IMR-90 (cell line): ENCODE results near the gene HCFC1. TPM values are rescaled to one million over a fixed set of nuclear protein-coding genes. Genes with fewer than 3 reads are reported as not detected.

Experiments
- ATAC-seq: fragments of 200-7000 bp; cut with Tn5 transposase; 2 replicates; pipeline ENCODE4 v1.9.1; 2020; ENCODE audit warnings: low read depth, mild to moderate bottlenecking, moderate library complexity
- BruUV-seq: library from RNA; stranded (reverse); fragments of 400-500 nt; replicated peaks from 2 replicates; lab custom pipeline; 2021; lab: Mats Ljungman, UMichigan
- CTCF ChIA-PET: fragments of 300-600 bp; formaldehyde crosslinking; extraction: SDS; loops from one replicate; lab custom pipeline; 2021; ENCODE audit warnings: antibody characterized with exemption; lab: Yijun Ruan, JAX
- POLR2A ChIA-PET: fragments of 300-600 bp; sonication (Branson Sonifier 250); formaldehyde crosslinking; loops from one replicate; lab custom pipeline; 2022; ENCODE audit warnings: antibody characterized with exemption; ENCODE audit not compliant: unreplicated experiment; lab: Charles Lee
- DNase-seq: peaks from one replicate; pipeline ENCODE4 v3.0.0; 2013
- H2AFZ ChIP-seq: replicated peaks from 2 replicates; pipeline ENCODE3; 2013; ENCODE audit warnings: low read length, mild to moderate bottlenecking; ENCODE audit not compliant: poor library complexity
- H2AK5ac ChIP-seq: 2 replicates; pipeline ENCODE4 v1.6.1; 2013; ENCODE audit warnings: low read depth, low read length, inconsistent platforms
- H2AK9ac ChIP-seq: replicated peaks from 2 replicates; pipeline ENCODE3; 2013; ENCODE audit warnings: mild to moderate bottlenecking, low read depth, low read length, moderate library complexity; ENCODE audit not compliant: poor library complexity
- H2BK120ac ChIP-seq: 2 replicates; pipeline ENCODE4 v1.6.1; 2013; ENCODE audit warnings: low read depth, low read length, inconsistent platforms
- H2BK15ac ChIP-seq: 3 replicates; pipeline ENCODE4 v1.6.1; 2013; ENCODE audit warnings: low read depth, low read length, inconsistent platforms
- H2BK20ac ChIP-seq: 2 replicates; pipeline ENCODE4 v1.6.1; 2013; ENCODE audit warnings: low read depth, mild to moderate bottlenecking, inconsistent platforms, low read length, moderate library complexity
- H2BK5ac ChIP-seq: 2 replicates; pipeline ENCODE4 v1.6.1; 2013; ENCODE audit warnings: mild to moderate bottlenecking, low read depth, low read length, inconsistent platforms; ENCODE audit not compliant: poor library complexity, severe bottlenecking
- H3K14ac ChIP-seq: replicated peaks from 2 replicates; pipeline ENCODE4 v1.6.1; 2013; ENCODE audit warnings: low read depth, low read length, inconsistent platforms
- H3K18ac ChIP-seq: 2 replicates; pipeline ENCODE4 v1.6.1; 2013; ENCODE audit warnings: low read depth, low read length, control low read depth
- H3K23ac ChIP-seq: 2 replicates; pipeline ENCODE4 v1.6.1; 2013; ENCODE audit warnings: low read depth, low read length, inconsistent platforms
- H3K27ac ChIP-seq: 2 replicates; pipeline ENCODE4 v1.5.1; 2013; ENCODE audit warnings: mild to moderate bottlenecking, control low read depth, low read length; ENCODE audit not compliant: insufficient read depth
- H3K27me3 ChIP-seq: 2 replicates; pipeline ENCODE4 v1.6.1; 2013; ENCODE audit warnings: low read length; ENCODE audit not compliant: control insufficient read depth, insufficient read depth
- H3K36me3 ChIP-seq: 2 replicates; pipeline ENCODE4 v1.6.1; 2013; ENCODE audit warnings: low read length, mixed read lengths; ENCODE audit not compliant: control insufficient read depth, insufficient read depth
- H3K4ac ChIP-seq: 2 replicates; pipeline ENCODE4 v1.6.1; 2013; ENCODE audit warnings: low read depth, low read length, inconsistent platforms
- H3K4me1 ChIP-seq: 2 replicates; pipeline ENCODE4 v1.6.1; 2013; ENCODE audit warnings: low read length, mixed read lengths; ENCODE audit not compliant: control insufficient read depth, insufficient read depth
- H3K4me2 ChIP-seq: 2 replicates; pipeline ENCODE4 v1.6.1; 2013; ENCODE audit warnings: low read depth, mild to moderate bottlenecking, control low read depth, low read length, moderate library complexity
- H3K4me3 ChIP-seq: 2 replicates; pipeline ENCODE4 v1.5.1; 2013; ENCODE audit warnings: low read depth, mild to moderate bottlenecking, control low read depth, low read length, moderate library complexity; ENCODE audit not compliant: insufficient read depth
- H3K56ac ChIP-seq: 2 replicates; pipeline ENCODE4 v1.6.1; 2013; ENCODE audit warnings: low read length, inconsistent platforms; ENCODE audit not compliant: insufficient read depth; ENCODE audit errors: extremely low read depth
- H3K79me1 ChIP-seq, 2 experiments: 2 replicates each; pipeline ENCODE4 v1.6.1; 2013; ENCODE audit warnings: low read length in 2 of 2, inconsistent platforms in 1 of 2, low read depth in 1 of 2
- H3K9ac ChIP-seq: 2 replicates; pipeline ENCODE4 v1.6.1; 2013; ENCODE audit warnings: low read depth, low read length, control low read depth
- H3K9me1 ChIP-seq: 2 replicates; pipeline ENCODE4 v1.6.1; 2013; ENCODE audit warnings: low read length, inconsistent platforms; ENCODE audit not compliant: insufficient read depth
- H3K9me3 ChIP-seq: 2 replicates; pipeline ENCODE4 v1.6.1; 2013; ENCODE audit warnings: low read length; ENCODE audit not compliant: control insufficient read depth, insufficient read depth
- H4K20me1 ChIP-seq: 2 replicates; pipeline ENCODE4 v1.6.1; 2013; ENCODE audit warnings: low read length, inconsistent platforms; ENCODE audit not compliant: insufficient read depth
- H4K5ac ChIP-seq: 2 replicates; pipeline ENCODE4 v1.6.1; 2013; ENCODE audit warnings: mild to moderate bottlenecking, low read depth, low read length, control low read depth
- H4K8ac ChIP-seq, 2 experiments: 2 replicates each; pipeline ENCODE4 v1.6.1; 2013; ENCODE audit warnings: low read depth in 2 of 2, low read length in 2 of 2, control low read depth in 1 of 2, inconsistent platforms in 1 of 2
- H4K91ac ChIP-seq: 2 replicates; pipeline ENCODE4 v1.6.1; 2013; ENCODE audit warnings: low read depth, low read length, inconsistent platforms; ENCODE audit not compliant: insufficient read depth
- BHLHE40 ChIP-seq: fragments of 150-350 bp; IDR thresholded peaks from 2 replicates; pipeline ENCODE4 v1.6.1; 2016; ENCODE audit warnings: mild to moderate bottlenecking, low read depth, low read length
- CEBPB ChIP-seq: IDR thresholded peaks from 2 replicates; pipeline ENCODE4 v1.6.1; 2012; ENCODE audit warnings: low read depth, low read length, improper control_type of control experiment
- CTCF ChIP-seq: conservative IDR thresholded peaks from 2 replicates; pipeline ENCODE4 v1.5.1; 2012; ENCODE audit warnings: mild to moderate bottlenecking, low read depth, low read length, improper control_type of control experiment
- ELK1 ChIP-seq: fragments of 150-350 bp; IDR thresholded peaks from 2 replicates; pipeline ENCODE4 v1.6.1; 2016; ENCODE audit warnings: low read depth, mild to moderate bottlenecking, low read length, moderate library complexity, borderline replicate concordance
- FOS ChIP-seq: fragments of 150-350 bp; IDR thresholded peaks from 2 replicates; pipeline ENCODE4 v1.6.1; 2016; ENCODE audit warnings: low read depth, low read length
- MAFK ChIP-seq: IDR thresholded peaks from 2 replicates; pipeline ENCODE4 v1.6.1; 2012; ENCODE audit warnings: low read depth, low read length, improper control_type of control experiment
- MAZ ChIP-seq: IDR thresholded peaks from 2 replicates; pipeline ENCODE4 v1.6.1; 2012; ENCODE audit warnings: low read depth, mild to moderate bottlenecking, low read length, improper control_type of control experiment, moderate library complexity, borderline replicate concordance
- MXI1 ChIP-seq: IDR thresholded peaks from 2 replicates; pipeline ENCODE4 v1.6.1; 2012; ENCODE audit warnings: low read depth, mild to moderate bottlenecking, low read length, moderate library complexity, borderline replicate concordance
- NFE2L2 ChIP-seq: fragments of 150-350 bp; IDR thresholded peaks from 2 replicates; pipeline ENCODE4 v1.6.1; 2016; ENCODE audit warnings: low read depth, mild to moderate bottlenecking, low read length
- POLR2A ChIP-seq: IDR thresholded peaks from 2 replicates; pipeline ENCODE4 v1.6.1; 2012; ENCODE audit warnings: mild to moderate bottlenecking, low read depth, low read length
- RAD21 ChIP-seq: IDR thresholded peaks from 2 replicates; pipeline ENCODE4 v1.6.1; 2012; ENCODE audit warnings: low read length, improper control_type of control experiment
- RCOR1 ChIP-seq: IDR thresholded peaks from 2 replicates; pipeline ENCODE4 v1.6.1; 2012; ENCODE audit warnings: mild to moderate bottlenecking, low read length, improper control_type of control experiment; ENCODE audit not compliant: insufficient replicate concordance
- USF2 ChIP-seq: fragments of 150-350 bp; IDR thresholded peaks from 2 replicates; pipeline ENCODE4 v1.6.1; 2017; ENCODE audit warnings: mild to moderate bottlenecking, antibody characterized with exemption, low read length, low read depth
- WGBS, 2 experiments: methylation state at CpG; one replicate each; pipeline versions ENCODE4 v1.1.5 to v1.1.7; 2013; ENCODE audit warnings: missing lambda C conversion rate in 2 of 2; ENCODE audit not compliant: insufficient read length in 1 of 2; ENCODE audit errors: extremely low coverage in 2 of 2; 5-methylcytosine and 5-hydroxymethylcytosine counted together
- dilution Hi-C: fragments of 300-500 bp; cut with HindIII; formaldehyde crosslinking; loops from one replicate; pipeline ENCODE4 v1.14.3; 2018; ENCODE audit warnings: low sequenced_read_pairs; ENCODE audit not compliant: unreplicated experiment
- in situ Hi-C: fragments of 300-500 bp; cut with MboI; formaldehyde crosslinking; loops from 3 replicates; pipeline ENCODE4 v1.14.3; 2019; ENCODE audit warnings: low sequenced_read_pairs, inconsistent platforms, mixed read lengths
- intact Hi-C: fragments of 100-400 bp; cut with micrococcal nuclease; formaldehyde crosslinking; loops from 2 replicates; pipeline ENCODE4 v1.10.0; 2022
- polyA plus RNA-seq, 3 experiments: library from polyadenylated mRNA; depleted of rRNA; stranded (reverse); fragments of >200 nt; gene quantifications; 2 replicates each; pipeline ENCODE4 v1.2.3, GENCODE V29; 2012; ENCODE audit warnings: low replicate concordance in 1 of 3
- total RNA-seq: library from RNA; depleted of rRNA; stranded (reverse); fragments of >200 nt; gene quantifications from 2 replicates; pipeline ENCODE4 v1.2.3, GENCODE V29; 2012

HCFC1 gene
- total and polyA plus RNA-seq, 2 of the 4 experiments (the other 2 are of a cell fraction), result 3.2 to 17.6 TPM

- Histone ChIP-seq H4K20me1 (peaks cover 33% of the 10 kb centered on the region), H3K4me3 (peak within 1 kb of the TSS; percentile 96), H3K14ac (peak within 1 kb of the TSS; percentile 100), H3K9me3 (no peaks in the 10 kb centered on the region), H4K5ac (peak within 1 kb of the TSS; percentile 96), H3K79me1 (peaks cover 14 to 27% of the 10 kb centered on the region in 2 experiments; a peak in 2 of 4 replicates), H3K9ac (peak within 1 kb of the TSS; percentile 99), H3K27ac (peak within 1 kb of the TSS; percentile 100), H4K91ac (peak within 1 kb of the TSS; percentile 100), H2AK5ac (peak within 1 kb of the TSS; percentile 100), H3K4ac (peak within 1 kb of the TSS; percentile 99), H2BK15ac (peak within 1 kb of the TSS; percentile 83; the same call in 2 of the 3 replicates), H2AK9ac (peak within 1 kb of the TSS; percentile 100), H2BK20ac (no peak within 1 kb of the TSS; the same call in 1 of the 2 replicates), H3K23ac (peak within 1 kb of the TSS; percentile 99), H3K9me1 (peaks cover 3% of the 10 kb centered on the region; the same call in 1 of the 2 replicates), H2BK5ac (peak within 1 kb of the TSS; percentile 99), H3K18ac (peak within 1 kb of the TSS; percentile 93), H2BK120ac (peak within 1 kb of the TSS; percentile 93), H4K8ac (peak within 1 kb of the TSS; percentile 95 to 99), H3K27me3 (no peaks in the 10 kb centered on the region), H3K4me2 (peak within 1 kb of the TSS; percentile 98), H2AFZ (peak within 1 kb of the TSS; percentile 99), H3K4me1 (peaks cover 14% of the 10 kb centered on the region), H3K36me3 (no peaks in the 10 kb centered on the region), H3K56ac (peak within 1 kb of the TSS; percentile 99)
- no peak for TF ChIP-seq RCOR1
- peak; percentile 14; the same call in 1 of the 2 replicates for TF ChIP-seq MAZ
- TF ChIP-seq ELK1, result no peak
- TF ChIP-seq MAFK, result no peak
- no peak for TF ChIP-seq USF2
- TF ChIP-seq CEBPB, result no peak
- TF ChIP-seq NFE2L2, result no peak
- TF ChIP-seq RAD21, result no peak
- no peak for TF ChIP-seq CTCF
- TF ChIP-seq MXI1, result no peak
- TF ChIP-seq FOS, result no peak
- peak; percentile 83 for TF ChIP-seq BHLHE40
- TF ChIP-seq POLR2A, result peak; percentile 45
- ChIA-PET POLR2A (interaction anchor here (0.8 kb wide), 1 partner anchor 68 kb away, joined by 5 read pairs; no protein-coding TSS in a partner anchor), CTCF (no interaction called here)
- intact Hi-C loops, result no loop called here
- 17% methylated on average over 46 of the region's 103 CpGs; no CpG with 5 or more reads in 1 of the 2 experiments for WGBS, 2 experiments
- dilution Hi-C loops, result no loop called here
- in situ Hi-C loops, result no loop called here
- DNase-seq (peak; percentile 84), ATAC-seq (peak; percentile 69)
- no TSS peak for BruUV-seq
These were observed 929 bp upstream of the HCFC1 start, which contains the start of gene TMEM187 for GRCh38 chrX:153972368-153973126. TMEM187 (plus strand) TSS chrX:153972754; CDS start chrX:153982063, 9,309 bp downstream.
